Motor neuron (in vitro differentiated cells): Measurements from ENCODE around the gene STIM1. TPM values are rescaled to one million over a fixed set of nuclear protein-coding genes. Genes with fewer than 3 reads are reported as not detected.

ENCODE experiments used
- ATAC-seq, 8 experiments: fragments of 200-7000 bp; cut with Tn5 transposase; replicated peaks in 6 of 8; 2 replicates each; pipeline ENCODE4 v1.8.0; 2021; ENCODE audit warnings: mild to moderate bottlenecking in 8 of 8, moderate library complexity in 8 of 8
- H3K27ac ChIP-seq, 2 donors: fragments of 250-450 bp; sonication (Bioruptor Pico); 2 replicates each; pipeline ENCODE4 v1.9.0; 2021; ENCODE audit warnings: antibody characterized with exemption in 2 of 2, mild to moderate bottlenecking in 2 of 2, moderate library complexity in 1 of 2
- H3K4me1 ChIP-seq, 2 donors: fragments of 250-450 bp; sonication (Bioruptor Pico); replicated peaks in 1 of 2; 2 replicates each; pipeline ENCODE4 v1.6.1; 2021; ENCODE audit warnings: antibody characterized with exemption in 2 of 2, mild to moderate bottlenecking in 2 of 2, moderate library complexity in 1 of 2
- H3K4me3 ChIP-seq, 5 donors: fragments of 250-450 bp; sonication (Bioruptor Pico); 2 replicates each; pipeline ENCODE4 v1.9.0; 2021; ENCODE audit warnings: antibody characterized with exemption in 5 of 5, mild to moderate bottlenecking in 5 of 5, moderate library complexity in 4 of 5
- WGBS, 10 experiments: fragments of 450-650 bp; shearing (Covaris generic); methylation state at CpG; one replicate each; pipeline ENCODE4 v1.0.0; 2022; 5-methylcytosine and 5-hydroxymethylcytosine counted together
- in situ Hi-C, 9 experiments: fragments of 400-800 bp; cut with MboI; loops; one replicate each; pipeline ENCODE4 v1.15.0; 2021; ENCODE audit warnings: low sequenced_read_pairs in 9 of 9, low pct_unique_long_range_greater_than_20kb in 2 of 9; ENCODE audit not compliant: unreplicated experiment in 9 of 9
- total RNA-seq, 8 experiments: library from RNA; unstranded; fragments of 300-600 nt; gene quantifications; 2 replicates each; pipeline versions ENCODE4 v1.2.3 to v1.2.4, GENCODE V29; 2022

STIM1 gene
- total RNA-seq, 8 experiments from 2014 or later, result 6.2 to 47.3 (median 10.2) TPM

DNA sequence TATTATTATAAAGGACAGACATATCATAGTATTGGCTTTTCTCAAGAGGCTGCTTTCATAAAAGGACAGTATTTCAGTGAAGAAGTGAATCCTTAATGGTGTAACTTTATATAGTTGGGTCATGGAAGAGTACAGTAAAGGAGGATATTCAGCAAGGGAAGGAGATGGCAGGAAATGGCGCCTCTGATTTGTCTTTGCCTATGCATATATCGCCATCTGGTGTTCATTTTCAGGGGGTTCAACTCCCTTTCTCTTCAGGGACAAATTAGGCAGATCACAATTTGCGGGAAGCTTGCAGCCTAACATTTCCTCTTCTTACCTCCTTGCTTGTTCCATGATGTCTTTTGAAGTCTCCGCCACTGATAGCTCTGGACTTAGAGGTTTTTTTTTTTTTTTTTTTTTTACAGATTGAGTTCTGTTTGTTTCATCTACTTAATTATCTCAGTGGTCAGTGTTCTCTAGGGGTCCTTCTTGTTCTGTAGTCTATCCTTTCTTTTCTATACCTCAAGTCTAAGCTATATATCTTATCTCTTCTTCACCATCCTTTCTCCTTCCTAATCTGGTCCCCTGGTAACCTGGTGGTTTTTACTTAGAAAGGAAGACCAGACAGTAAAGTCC is 217.3 kb downstream of the STIM1 start:
- peak in 7 of 8 experiments; percentile 61 to 95 (median 90) for ATAC-seq
- in situ Hi-C loops, result loop anchor here in 6 of 9 experiments (5.0 to 25.0 kb wide), 4 partner anchors 210 to 228 kb away; partner anchors contain the start of genes STIM1 (in 3 of the 6) and RHOG (in 2 of the 6)
- WGBS, 10 experiments, result 0 to 37% (median 12%) methylated on average over 2 to 4 of the region's 4 CpGs
- Histone ChIP-seq H3K27ac (no peak overlapping the region), H3K4me3 (no peak overlapping the region), H3K4me1 (no peaks in the 10 kb centered on the region)

DNA sequence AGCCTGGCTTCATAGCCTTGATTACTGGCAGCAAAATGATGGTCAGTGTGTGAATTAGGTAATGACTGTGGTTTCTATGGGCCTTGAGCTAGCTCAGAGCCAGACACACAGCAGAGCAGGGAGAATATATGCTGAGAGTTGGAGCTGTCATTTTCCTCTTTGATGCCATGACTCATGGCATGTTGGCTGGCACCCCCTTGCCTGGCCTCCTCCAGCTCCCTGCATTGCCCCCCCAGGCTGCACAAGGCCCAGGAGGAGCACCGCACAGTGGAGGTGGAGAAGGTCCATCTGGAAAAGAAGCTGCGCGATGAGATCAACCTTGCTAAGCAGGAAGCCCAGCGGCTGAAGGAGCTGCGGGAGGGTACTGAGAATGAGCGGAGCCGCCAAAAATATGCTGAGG is 218.8 kb downstream of the STIM1 start:
- no peak overlapping the region for H3K27ac ChIP-seq
- no peak for ATAC-seq
- in situ Hi-C loops, result loop anchor here in 6 of 9 experiments (5.0 to 25.0 kb wide), 4 partner anchors 212 to 229 kb away; partner anchors contain the start of genes STIM1 (in 3 of the 6) and RHOG (in 2 of the 6)

DNA sequence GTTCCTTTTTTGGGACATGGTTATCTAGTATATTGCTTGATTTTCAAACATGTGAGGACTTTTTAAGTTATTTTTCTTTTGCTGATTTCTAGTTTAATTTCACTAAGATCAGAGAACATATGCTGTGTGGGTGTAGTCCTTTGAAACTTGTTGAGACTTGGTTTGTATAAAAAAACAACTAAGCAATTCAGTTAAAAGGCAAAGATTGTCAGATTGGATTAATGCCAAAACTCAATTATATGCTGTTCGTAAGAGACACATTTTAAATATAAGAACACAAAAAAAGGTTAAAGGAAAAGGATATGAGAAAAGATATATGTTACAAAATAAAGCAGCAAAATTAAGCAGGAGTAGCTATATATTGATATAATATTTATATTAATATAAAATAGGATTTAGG is 221.3 kb downstream of the STIM1 start:
- in situ Hi-C loops, result loop anchor here in 6 of 9 experiments (10.0 to 25.0 kb wide), 4 partner anchors 214 to 239 kb away; partner anchors contain the start of genes RHOG (in 3 of the 6) and STIM1 (in 3 of the 6)
- H3K4me1 ChIP-seq, result no peaks in the 10 kb centered on the region
- 44 to 100% (median 97%) methylated on average over 1 of the region's 1 CpG for WGBS, 10 experiments
- no peak overlapping the region for H3K4me3 ChIP-seq
- no peak for ATAC-seq
- H3K27ac ChIP-seq, result no peak overlapping the region

More for the DNA sequence above, 218.8 kb downstream of the STIM1 start:
- 92% methylated on average over 5 of the region's 7 CpGs; no CpG with 5 or more reads in 9 of the 10 experiments for WGBS, 10 experiments
- Histone ChIP-seq H3K4me1 (no peaks in the 10 kb centered on the region), H3K4me3 (no peak overlapping the region)

DNA sequence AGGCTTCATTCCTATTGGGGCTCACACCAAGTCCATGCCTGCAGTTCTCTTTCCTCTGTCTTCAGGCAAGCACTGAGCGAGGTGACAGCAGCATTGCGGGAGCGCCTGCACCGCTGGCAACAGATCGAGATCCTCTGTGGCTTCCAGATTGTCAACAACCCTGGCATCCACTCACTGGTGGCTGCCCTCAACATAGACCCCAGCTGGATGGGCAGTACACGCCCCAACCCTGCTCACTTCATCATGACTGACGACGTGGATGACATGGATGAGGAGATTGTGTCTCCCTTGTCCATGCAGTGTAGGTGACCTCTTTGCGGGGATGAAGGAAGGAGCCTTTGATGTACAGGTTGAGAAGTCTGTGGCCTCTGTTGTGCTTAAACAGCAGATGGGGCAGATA is 227.7 kb downstream of the STIM1 start:
- in situ Hi-C loops, result loop anchor here in 2 of 9 experiments (25.0 kb wide), 2 partner anchors 221 to 246 kb away; partner anchors contain the start of genes RHOG (in 1 of the 2) and STIM1 (in 1 of the 2)
- Histone ChIP-seq H3K4me1 (peaks cover 19 to 23% of the 10 kb centered on the region in 2 donors), H3K4me3 (no peak overlapping the region), H3K27ac (no peak overlapping the region)
- no peak for ATAC-seq
- 67 to 100% (median 75%) methylated on average over 1 to 4 of the region's 9 CpGs; no CpG with 5 or more reads in 4 of the 10 experiments for WGBS, 10 experiments

DNA sequence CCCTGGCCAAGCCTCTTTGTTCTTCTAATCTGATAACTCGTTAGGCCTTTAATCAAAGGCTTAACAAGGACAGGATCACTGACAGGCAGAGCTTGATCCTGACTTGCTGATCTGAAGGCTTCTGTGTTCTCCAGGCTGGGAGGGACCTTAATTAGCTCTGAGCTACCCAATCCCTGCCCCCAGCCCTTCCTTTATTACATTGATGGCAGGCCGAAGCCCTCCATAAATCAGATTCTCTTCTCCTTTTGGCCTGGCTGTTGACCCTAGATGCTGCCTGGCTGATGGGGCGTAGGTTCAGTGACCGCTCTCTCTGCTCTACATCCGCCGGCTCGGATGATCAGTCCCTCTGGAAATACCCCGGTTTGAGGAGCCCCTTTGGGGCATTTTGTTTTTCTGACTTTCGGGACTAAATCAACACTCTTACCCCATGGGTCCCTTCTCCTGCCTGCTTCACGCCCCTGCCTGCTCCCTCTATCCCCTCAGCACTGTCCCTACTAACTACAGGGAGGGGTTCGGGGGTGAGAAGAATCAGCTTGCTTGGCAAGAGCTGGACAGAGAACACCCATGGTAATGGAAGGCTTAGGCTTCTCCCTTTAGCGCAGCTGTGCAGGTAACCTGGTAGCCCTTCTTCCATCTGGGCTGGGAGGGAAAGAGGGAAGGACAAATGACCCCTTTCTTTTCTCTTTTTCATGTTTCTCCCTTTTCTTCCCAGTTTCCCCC is 229.1 kb downstream of the STIM1 start:
- in situ Hi-C loops, result loop anchor here in 2 of 9 experiments (25.0 kb wide), 2 partner anchors 222 to 247 kb away; partner anchors contain the start of genes RHOG (in 1 of the 2) and STIM1 (in 1 of the 2)
- WGBS, 10 experiments, result 0 to 82% (median 34%) methylated on average over 1 to 6 of the region's 12 CpGs; no CpG with 5 or more reads in 2 of the 10 experiments
- ATAC-seq, result peak in 5 of 8 experiments; percentile 67 to 88 (median 84)
- no peak overlapping the region for H3K4me3 ChIP-seq
- H3K4me1 ChIP-seq, result peaks cover 19 to 23% of the 10 kb centered on the region in 2 donors
- H3K27ac ChIP-seq, result peak overlapping the region; percentile 42 to 44

DNA sequence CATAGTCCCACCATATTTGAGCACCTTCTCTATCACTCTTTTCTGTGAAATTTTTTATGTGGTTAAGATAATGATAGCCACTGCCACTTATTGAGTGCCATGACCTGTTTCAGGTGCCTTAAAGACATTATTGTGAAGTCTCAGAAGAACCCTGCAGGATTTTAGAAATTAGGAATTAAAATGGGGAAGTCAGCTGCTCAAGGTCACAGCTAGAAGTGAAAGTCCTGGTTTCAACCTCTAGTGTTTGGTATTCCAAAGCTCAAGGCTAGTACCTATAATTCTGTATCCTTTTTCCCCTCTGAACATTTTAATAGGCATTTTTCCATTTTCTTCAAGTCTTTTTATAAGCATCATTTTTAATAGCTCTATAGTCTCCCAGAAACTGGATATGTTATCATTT is 230.1 kb downstream of the STIM1 start:
- no peak overlapping the region for H3K27ac ChIP-seq
- H3K4me1 ChIP-seq, result peaks cover 19 to 23% of the 10 kb centered on the region in 2 donors
- no peak for ATAC-seq
- H3K4me3 ChIP-seq, result no peak overlapping the region
- in situ Hi-C loops, result loop anchor here in 2 of 9 experiments (25.0 kb wide), 2 partner anchors 223 to 248 kb away; partner anchors contain the start of genes RHOG (in 1 of the 2) and STIM1 (in 1 of the 2)

DNA sequence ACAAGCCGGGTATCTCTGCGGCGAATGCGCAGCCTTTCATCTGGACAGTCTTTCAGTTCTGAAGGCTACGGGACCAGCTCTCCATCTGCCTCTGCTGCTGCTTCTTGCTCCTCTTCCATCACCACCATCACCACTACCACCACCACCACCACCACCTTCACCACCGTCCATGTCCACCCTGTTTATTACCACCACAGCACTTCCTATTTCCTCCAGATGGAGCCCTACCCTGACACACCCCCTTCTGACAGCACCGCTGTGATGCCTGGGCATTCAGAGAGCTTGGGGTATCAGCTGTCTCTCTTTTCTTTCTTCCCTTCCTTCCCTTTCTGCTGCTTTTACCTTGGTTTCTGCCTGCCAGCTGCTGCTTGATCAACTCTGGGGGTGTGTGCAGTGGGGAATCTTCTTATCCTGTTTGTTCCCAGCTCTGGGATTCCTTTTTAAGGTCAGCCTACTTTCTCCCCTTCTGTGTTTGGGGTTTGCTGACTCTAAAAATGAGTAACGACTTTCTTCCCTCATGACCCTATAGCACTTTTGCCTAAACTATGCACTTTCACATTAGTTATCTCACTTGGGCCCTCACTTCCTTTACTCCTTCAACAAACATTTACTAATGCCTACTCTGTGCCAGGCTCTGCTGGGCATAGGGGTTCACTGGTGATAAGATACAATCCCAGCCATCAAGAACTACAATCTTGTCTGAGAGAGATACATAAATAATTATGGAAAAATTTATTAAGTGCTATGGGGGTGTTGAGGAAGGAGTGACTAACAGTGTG is 231.3 kb downstream of the STIM1 start:
- in situ Hi-C loops, result loop anchor here in 2 of 9 experiments (25.0 kb wide), 2 partner anchors 224 to 249 kb away; partner anchors contain the start of genes RHOG (in 1 of the 2) and STIM1 (in 1 of the 2)
- H3K4me3 ChIP-seq, result no peak overlapping the region
- no peak overlapping the region for H3K27ac ChIP-seq
- 0 to 100% (median 92%) methylated on average over 1 to 8 of the region's 8 CpGs; no CpG with 5 or more reads in 1 of the 10 experiments for WGBS, 10 experiments
- no peak for ATAC-seq
- peaks cover 19 to 23% of the 10 kb centered on the region in 2 donors for H3K4me1 ChIP-seq

DNA sequence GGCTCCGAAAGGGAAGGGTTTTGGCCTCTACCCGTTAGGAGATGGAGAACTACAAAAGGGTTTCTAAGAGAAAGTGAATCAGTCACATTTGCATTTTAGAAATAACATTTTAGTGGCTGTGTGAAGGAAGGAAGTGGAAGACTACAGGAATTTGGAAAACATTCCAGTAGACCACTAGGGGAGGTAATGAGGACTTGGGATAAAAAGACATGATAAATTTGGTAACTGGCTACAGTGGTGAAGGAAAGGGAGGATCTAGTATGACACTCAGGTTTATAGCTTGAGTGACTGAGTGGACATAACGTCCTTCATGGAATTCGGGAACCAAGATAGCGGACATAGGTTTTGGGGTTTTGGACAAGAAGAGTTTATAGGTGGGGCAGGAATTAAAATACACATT is 232.1 kb downstream of the STIM1 start:
- WGBS, 10 experiments, result 70 to 98% (median 90%) methylated on average over 3 to 5 of the region's 5 CpGs
- no peak overlapping the region for H3K27ac ChIP-seq
- peak in 1 of 8 experiments; percentile 27 for ATAC-seq

DNA sequence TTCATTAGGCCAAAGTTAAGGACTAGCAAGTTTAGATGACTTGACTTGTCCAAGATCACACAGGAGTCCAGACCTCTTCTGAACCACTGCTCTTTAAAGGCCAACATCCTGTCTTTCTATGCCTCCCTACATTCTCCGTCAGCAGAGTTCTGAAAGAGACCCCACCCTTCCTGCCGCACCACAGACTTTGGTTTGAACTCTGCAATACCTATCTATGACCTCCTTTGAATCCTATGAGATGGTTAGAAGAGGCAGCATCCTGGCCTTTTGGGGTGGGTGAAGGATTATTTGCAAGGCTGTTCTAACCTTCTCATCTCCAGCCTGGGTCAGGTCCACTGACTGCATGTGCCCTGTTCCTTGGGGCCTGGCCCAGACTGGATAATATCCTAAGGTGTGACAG is 234.8 kb downstream of the STIM1 start:
- in situ Hi-C loops, result loop anchor here in 2 of 9 experiments (25.0 kb wide), 2 partner anchors 228 to 253 kb away; partner anchors contain the start of genes RHOG (in 1 of the 2) and STIM1 (in 1 of the 2)
- ATAC-seq, result no peak

More for the DNA sequence above, 232.1 kb downstream of the STIM1 start:
- in situ Hi-C loops, result loop anchor here in 2 of 9 experiments (25.0 kb wide), 2 partner anchors 225 to 250 kb away; partner anchors contain the start of genes RHOG (in 1 of the 2) and STIM1 (in 1 of the 2)
- Histone ChIP-seq H3K4me1 (peaks cover 19 to 23% of the 10 kb centered on the region in 2 donors), H3K4me3 (no peak overlapping the region)

DNA sequence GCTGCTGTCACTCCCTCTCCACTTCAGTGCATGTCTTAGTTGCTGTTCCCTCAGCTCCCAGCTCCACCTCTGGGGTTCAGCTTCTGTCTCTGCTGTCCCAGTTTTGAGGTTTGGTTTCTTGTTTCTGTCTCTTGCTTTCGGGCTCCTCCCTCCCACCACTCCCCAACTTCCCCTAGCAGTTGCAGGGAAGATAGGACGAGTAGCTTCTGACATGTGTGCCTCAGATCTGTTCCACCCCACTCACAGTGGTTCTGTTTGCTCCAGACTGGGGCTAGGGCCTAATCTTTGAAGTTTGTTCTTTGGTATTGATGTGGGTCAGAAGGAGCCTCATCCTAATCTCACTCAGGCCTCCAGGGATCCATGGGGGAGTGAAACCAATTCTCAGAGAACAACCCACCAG is 236.6 kb downstream of the STIM1 start:
- Histone ChIP-seq H3K4me3 (no peak overlapping the region), H3K27ac (no peak overlapping the region), H3K4me1 (peaks cover 10% of the 10 kb centered on the region in 2 donors)
- 0 to 80% (median 50%) methylated on average over 1 of the region's 2 CpGs; no CpG with 5 or more reads in 6 of the 10 experiments for WGBS, 10 experiments
- in situ Hi-C loops, result loop anchor here in 2 of 9 experiments (25.0 kb wide), 2 partner anchors 230 to 255 kb away; partner anchors contain the start of genes RHOG (in 1 of the 2) and STIM1 (in 1 of the 2)
- ATAC-seq, result no peak

More for the DNA sequence above, 234.8 kb downstream of the STIM1 start:
- Histone ChIP-seq H3K4me1 (peaks cover 0 to 3% of the 10 kb centered on the region in 2 donors), H3K27ac (no peak overlapping the region), H3K4me3 (no peak overlapping the region)
- WGBS, 10 experiments, result 67 to 100% (median 93%) methylated on average over 1 to 2 of the region's 2 CpGs; no CpG with 5 or more reads in 3 of the 10 experiments

DNA sequence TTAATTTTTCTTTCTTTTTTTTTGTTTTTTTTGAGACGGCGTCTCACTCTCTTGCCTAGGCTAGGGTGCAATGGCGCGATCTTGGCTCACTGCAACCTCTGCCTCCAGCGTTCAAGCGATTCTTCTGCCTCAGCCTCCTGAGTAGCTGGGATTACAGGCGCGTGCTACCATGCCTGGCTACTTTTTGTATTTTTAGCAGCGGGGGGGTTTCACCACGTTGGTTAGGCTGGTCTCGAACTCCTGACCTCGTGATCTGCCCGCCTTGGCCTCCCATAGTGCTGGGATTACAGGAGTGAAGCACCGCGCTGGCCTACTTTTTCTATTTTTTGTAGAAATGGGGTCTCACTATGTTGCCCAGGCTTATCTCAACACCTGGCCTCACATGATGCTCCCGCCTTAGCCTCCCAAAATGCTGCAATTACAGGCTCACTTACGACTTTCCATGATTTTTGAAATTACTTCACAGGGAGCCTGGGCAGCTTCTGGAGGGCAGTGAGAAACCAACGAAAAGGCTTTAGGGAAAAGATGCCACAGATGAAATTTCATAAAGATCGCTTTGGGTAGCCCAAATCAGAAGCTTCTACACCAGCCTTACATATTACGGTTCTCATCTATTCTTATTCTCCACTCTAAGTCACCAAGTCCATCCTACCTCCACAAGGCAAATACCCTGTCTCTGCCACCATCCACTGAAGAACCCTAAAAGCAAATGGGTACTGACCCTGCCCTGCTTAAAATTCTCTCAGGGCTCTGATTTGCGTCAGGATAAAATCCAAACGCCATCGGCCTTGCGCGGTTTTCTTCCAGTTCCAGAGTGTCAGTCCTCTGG is 238.3 kb downstream of the STIM1 start:
- Histone ChIP-seq H3K4me1 (peaks cover 10% of the 10 kb centered on the region in 2 donors), H3K4me3 (peak overlapping the region; percentile 58 to 88 (median 79)), H3K27ac (peak overlapping the region; percentile 92 to 95)
- 36 to 99% (median 78%) methylated on average over 8 to 22 of the region's 25 CpGs for WGBS, 10 experiments
- no peak for ATAC-seq
- in situ Hi-C loops, result loop anchor here in 2 of 9 experiments (25.0 kb wide), 2 partner anchors 231 to 256 kb away; partner anchors contain the start of genes RHOG (in 1 of the 2) and STIM1 (in 1 of the 2)
